HFF-Myc (cell line): ENCODE measurements around the gene KIAA0319L.
A peak's percentile ranks its signal among the peaks of the same experiment; 100 is the strongest.

Experiments used
- DNase-seq: peaks from one replicate; pipeline ENCODE4 v3.0.0-alpha.2; 2011; ENCODE audit warnings: low read depth; ENCODE audit errors: extremely low read depth
- H3K4me3 ChIP-seq: replicated peaks from 2 replicates; pipeline ENCODE4 v1.5.1; 2011; ENCODE audit warnings: low read depth, mild to moderate bottlenecking, control low read depth, low read length
- CTCF ChIP-seq: IDR thresholded peaks from 2 replicates; pipeline ENCODE4 v1.5.1; 2012; ENCODE audit warnings: mild to moderate bottlenecking, low read depth, low read length, control low read depth; ENCODE audit errors: missing control alignments

Gene KIAA0319L

DNA sequence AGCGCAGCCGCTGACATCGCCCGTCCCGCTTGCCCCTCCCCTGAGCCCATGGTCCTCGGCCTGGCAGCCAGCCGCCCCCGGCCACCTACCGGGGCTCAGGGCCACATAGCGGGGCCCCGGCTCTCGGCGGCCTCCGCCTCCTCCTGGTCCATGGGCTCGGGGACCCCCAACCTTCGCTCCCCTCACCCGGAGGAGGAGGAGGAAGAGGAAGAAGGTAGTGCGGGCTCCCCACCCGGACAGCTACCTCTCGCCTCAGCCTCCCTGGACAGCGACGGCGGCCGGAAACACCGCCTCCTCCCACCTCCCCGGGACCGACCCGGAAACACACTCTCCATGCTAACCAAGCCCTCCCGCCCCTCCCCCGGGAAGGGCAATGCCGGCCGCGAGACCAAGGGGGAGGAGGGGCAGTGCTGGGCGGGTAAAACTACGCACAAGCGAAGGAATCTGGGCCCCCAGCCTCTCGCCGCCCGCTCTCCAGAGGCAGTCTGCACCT lies at the start of gene KIAA0319L:
KIAA0319L (minus strand) TSS at position 286 of the 493 bp plus-strand sequence. CDS start 2,912 bp downstream, outside the sequence.
- peak within 1 kb of the TSS; percentile 79 for H3K4me3 ChIP-seq
- no peak for DNase-seq
- no peak for TF ChIP-seq CTCF

DNA sequence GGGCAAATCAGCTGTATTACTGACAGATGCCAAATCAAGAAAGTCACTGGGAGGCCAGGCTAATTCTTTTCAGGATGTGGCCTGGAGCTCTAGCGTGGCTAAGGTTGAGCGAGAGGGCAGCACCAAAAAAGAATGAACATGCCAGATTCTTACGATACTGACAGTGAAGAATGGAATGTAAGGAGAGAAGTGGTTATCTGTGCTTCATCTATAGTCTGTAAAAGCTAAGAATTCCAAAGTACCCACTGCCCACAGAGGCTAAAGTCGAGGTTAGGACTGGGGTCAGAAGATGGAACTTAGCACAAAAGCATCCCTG lies 48.6 kb upstream of the KIAA0319L start:
- no peak for TF ChIP-seq CTCF

GRCh38 chr1:35605071-35605866 lies 48.1 kb upstream of the KIAA0319L start:
- no peak overlapping the region for H3K4me3 ChIP-seq
- DNase-seq = no peak
- no peak for TF ChIP-seq CTCF

More for the DNA sequence above, 48.6 kb upstream of the KIAA0319L start:
- H3K4me3 ChIP-seq = no peak overlapping the region
- no peak for DNase-seq

DNA sequence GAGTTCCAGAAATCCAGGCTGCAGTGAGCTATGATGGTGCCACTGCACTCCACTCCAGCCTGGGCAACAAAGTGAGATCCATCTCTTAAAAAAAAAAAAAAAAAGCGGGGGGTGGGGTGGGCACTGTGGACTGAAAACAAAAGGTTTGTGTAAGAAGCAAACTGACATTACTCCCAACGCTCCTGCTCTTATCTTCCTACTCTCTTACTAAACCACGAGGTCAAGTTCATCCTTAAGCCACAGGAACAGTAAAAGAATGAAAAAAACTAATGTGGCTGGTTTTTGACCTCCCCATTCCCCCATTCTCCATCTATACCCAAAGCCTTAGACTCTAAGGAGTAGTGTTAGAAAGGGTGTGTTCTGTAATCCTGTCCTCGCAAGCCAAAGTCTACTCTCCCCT lies 46.7 kb upstream of the KIAA0319L start:
- DNase-seq = no peak
- no peak for TF ChIP-seq CTCF
- H3K4me3 ChIP-seq = no peak overlapping the region

DNA sequence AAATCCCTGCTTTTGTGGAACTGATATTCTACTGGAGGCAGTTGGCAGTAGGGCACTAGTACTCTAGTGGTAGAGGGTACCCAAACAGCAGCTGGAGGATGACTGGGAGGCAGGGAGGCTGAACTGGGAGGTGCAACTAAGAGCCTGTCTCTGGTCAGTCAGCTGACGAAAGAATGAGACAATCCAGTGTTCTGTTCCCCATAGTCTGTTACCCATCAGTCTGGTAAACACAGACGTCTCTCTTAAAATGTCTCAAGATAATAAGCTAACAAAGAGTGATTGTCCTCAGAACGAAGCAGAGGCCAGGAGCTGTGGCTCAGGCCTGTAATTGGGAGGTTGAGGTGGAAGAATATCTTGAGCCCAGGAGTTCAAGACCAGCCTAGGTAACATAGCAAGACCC lies 46.3 kb upstream of the KIAA0319L start:
- no peak for TF ChIP-seq CTCF
- DNase-seq = no peak
- no peak overlapping the region for H3K4me3 ChIP-seq

GRCh38 chr1:35600593-35600992 lies 43.4 kb upstream of the KIAA0319L start:
- no peak overlapping the region for H3K4me3 ChIP-seq
- no peak for TF ChIP-seq CTCF
- no peak for DNase-seq
